22Rv1 (cell line): ENCODE measurements around the gene GATAD1.
"Not testable (repeated sequence)": the region's sequence is repeated elsewhere in the genome, so short reads cannot be mapped to it uniquely, and the experiment has no call there.

Experiments
- ZFX ChIP-seq: fragments of 450-650 bp; IDR thresholded peaks from 2 replicates; pipeline ENCODE4 v1.6.1; 2017; ENCODE audit warnings: antibody characterized with exemption, borderline replicate concordance
- TF ChIP-seq, protein P1 (sequence below): fragments of 450-650 bp; IDR thresholded peaks from 2 replicates; pipeline ENCODE4 v1.5.1; 2017; ENCODE audit warnings: mild to moderate bottlenecking

DNA sequence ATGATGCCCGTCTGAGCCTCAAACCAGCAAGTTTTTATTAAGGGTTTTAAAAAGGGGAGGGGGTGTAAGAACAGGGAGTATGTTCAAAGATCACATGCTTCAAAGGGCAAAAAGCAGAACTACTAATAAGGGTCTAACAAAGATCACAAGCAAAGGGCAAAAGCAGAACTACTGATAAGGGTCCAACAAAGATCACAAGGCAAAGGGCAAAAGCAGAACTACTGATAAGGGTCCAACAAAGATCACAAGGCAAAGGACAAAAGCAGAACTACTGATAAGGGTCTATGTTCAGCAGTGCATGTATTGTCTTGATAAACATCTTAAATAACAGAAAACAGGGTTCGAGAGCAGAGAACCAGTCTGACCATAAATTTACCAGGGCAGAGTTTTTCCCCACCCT is 4.6 kb upstream of the GATAD1 start:
- TF ChIP-seq, protein P1, sequence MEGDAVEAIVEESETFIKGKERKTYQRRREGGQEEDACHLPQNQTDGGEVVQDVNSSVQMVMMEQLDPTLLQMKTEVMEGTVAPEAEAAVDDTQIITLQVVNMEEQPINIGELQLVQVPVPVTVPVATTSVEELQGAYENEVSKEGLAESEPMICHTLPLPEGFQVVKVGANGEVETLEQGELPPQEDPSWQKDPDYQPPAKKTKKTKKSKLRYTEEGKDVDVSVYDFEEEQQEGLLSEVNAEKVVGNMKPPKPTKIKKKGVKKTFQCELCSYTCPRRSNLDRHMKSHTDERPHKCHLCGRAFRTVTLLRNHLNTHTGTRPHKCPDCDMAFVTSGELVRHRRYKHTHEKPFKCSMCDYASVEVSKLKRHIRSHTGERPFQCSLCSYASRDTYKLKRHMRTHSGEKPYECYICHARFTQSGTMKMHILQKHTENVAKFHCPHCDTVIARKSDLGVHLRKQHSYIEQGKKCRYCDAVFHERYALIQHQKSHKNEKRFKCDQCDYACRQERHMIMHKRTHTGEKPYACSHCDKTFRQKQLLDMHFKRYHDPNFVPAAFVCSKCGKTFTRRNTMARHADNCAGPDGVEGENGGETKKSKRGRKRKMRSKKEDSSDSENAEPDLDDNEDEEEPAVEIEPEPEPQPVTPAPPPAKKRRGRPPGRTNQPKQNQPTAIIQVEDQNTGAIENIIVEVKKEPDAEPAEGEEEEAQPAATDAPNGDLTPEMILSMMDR, result not testable (repeated sequence)
- TF ChIP-seq ZFX, result not testable (repeated sequence)
